Astrocyte (in vitro differentiated cells and primary cell): Measurements from ENCODE around the gene STMN3.

Experiments used
- EZH2 ChIP-seq: IDR thresholded peaks from 2 replicates; pipeline ENCODE4 v1.6.1; 2012; ENCODE audit warnings: mild to moderate bottlenecking, low read length, inconsistent platforms; ENCODE audit not compliant: insufficient read depth
- TF ChIP-seq, protein P1 (sequence below): IDR thresholded peaks from 2 replicates; pipeline ENCODE4 v1.5.1; 2011; ENCODE audit warnings: low read depth, mild to moderate bottlenecking, inconsistent platforms, low read length, moderate library complexity; ENCODE audit not compliant: insufficient read depth

DNA sequence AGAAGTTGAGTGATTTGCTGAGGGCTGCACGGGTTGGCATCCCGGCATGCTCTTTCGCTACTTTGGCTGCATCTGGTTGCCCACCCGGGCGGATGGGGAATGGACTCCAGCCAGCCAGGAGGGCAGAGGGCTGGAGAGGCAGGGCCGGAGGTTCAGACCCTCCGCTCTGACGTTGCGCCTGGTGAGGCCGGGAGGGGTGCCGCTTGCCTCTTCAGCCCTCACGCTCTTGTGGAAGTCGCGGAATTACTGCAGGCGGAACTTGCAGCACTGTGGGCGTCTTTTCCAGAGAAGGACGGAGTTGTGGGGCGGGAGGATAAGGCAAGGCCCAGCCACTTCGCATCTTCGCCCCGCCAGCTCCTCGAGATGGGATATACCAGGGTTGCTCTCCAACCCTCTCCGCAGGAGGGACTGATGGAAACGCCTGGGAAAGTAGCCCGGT, 5.5 kb upstream of the STMN3 start:
- TF ChIP-seq, protein P1, sequence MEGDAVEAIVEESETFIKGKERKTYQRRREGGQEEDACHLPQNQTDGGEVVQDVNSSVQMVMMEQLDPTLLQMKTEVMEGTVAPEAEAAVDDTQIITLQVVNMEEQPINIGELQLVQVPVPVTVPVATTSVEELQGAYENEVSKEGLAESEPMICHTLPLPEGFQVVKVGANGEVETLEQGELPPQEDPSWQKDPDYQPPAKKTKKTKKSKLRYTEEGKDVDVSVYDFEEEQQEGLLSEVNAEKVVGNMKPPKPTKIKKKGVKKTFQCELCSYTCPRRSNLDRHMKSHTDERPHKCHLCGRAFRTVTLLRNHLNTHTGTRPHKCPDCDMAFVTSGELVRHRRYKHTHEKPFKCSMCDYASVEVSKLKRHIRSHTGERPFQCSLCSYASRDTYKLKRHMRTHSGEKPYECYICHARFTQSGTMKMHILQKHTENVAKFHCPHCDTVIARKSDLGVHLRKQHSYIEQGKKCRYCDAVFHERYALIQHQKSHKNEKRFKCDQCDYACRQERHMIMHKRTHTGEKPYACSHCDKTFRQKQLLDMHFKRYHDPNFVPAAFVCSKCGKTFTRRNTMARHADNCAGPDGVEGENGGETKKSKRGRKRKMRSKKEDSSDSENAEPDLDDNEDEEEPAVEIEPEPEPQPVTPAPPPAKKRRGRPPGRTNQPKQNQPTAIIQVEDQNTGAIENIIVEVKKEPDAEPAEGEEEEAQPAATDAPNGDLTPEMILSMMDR, result no peak
- TF ChIP-seq EZH2, result no peak
